ENCODE data around the gene PNPLA3.

PNPLA3 gene

GRCh38 chr22:43879901-43880540 lies 43.6 kb upstream of the PNPLA3 start:
- intact Hi-C loops (cut with DNase I; ENCODE audit: low total_unique reads) = no loop called here
- no peak for DNase-seq
- no peak for TF ChIP-seq CTCF (IDR thresholded peaks at IDR 0.05)
- Histone ChIP-seq H3K4me1 (no peaks in the 10 kb centered on the region), H3K36me3 (no peaks in the 10 kb centered on the region), H3K27ac (no peak overlapping the region), H3K27me3 (peaks cover 0 to 54% of the 10 kb centered on the region in 2 donors), H3K4me3 (no peak overlapping the region), H3K9me3 (no peaks in the 10 kb centered on the region)

GRCh38 chr22:43880541-43880991 lies 43.0 kb upstream of the PNPLA3 start:
- intact Hi-C loops (cut with DNase I; ENCODE audit: low total_unique reads) = no loop called here
- Histone ChIP-seq H3K9me3 (no peaks in the 10 kb centered on the region), H3K4me1 (no peaks in the 10 kb centered on the region), H3K4me3 (no peak overlapping the region), H3K27ac (no peak overlapping the region), H3K36me3 (no peaks in the 10 kb centered on the region), H3K27me3 (peaks cover 0 to 59% of the 10 kb centered on the region in 2 donors)
- no peak for DNase-seq
- TF ChIP-seq CTCF (IDR thresholded peaks at IDR 0.05) = no peak

- intact Hi-C loops (cut with DNase I; ENCODE audit: low total_unique reads) = no loop called here
- no peaks in the 10 kb centered on the region for H3K9me3 ChIP-seq
- no peak overlapping the region for H3K27ac ChIP-seq
- H3K4me3 ChIP-seq = no peak overlapping the region
- no peak for TF ChIP-seq CTCF (IDR thresholded peaks at IDR 0.05)
- DNase-seq = no peak
- no peaks in the 10 kb centered on the region for H3K4me1 ChIP-seq
- H3K27me3 ChIP-seq = peaks cover 0 to 60% of the 10 kb centered on the region in 2 donors
- no peaks in the 10 kb centered on the region for H3K36me3 ChIP-seq
Measured at GRCh38 chr22:43881091-43882061, 42.2 kb upstream of the PNPLA3 start.

- Histone ChIP-seq H3K4me3 (no peak overlapping the region), H3K36me3 (no peaks in the 10 kb centered on the region), H3K4me1 (no peaks in the 10 kb centered on the region), H3K9me3 (no peaks in the 10 kb centered on the region), H3K27ac (no peak overlapping the region), H3K27me3 (peaks cover 0 to 59% of the 10 kb centered on the region in 2 donors)
- TF ChIP-seq CTCF (IDR thresholded peaks at IDR 0.05) = no peak
- no peak for DNase-seq
- intact Hi-C loops (cut with DNase I; ENCODE audit: low total_unique reads) = no loop called here
Measured at GRCh38 chr22:43882122-43882767, 41.4 kb upstream of the PNPLA3 start.

GRCh38 chr22:43883012-43883661 lies 40.5 kb upstream of the PNPLA3 start:
- TF ChIP-seq CTCF (IDR thresholded peaks at IDR 0.05) = peak in 1 of 2 experiments; percentile 8
- H3K27ac ChIP-seq = no peak overlapping the region
- H3K4me3 ChIP-seq = no peak overlapping the region
- no peaks in the 10 kb centered on the region for H3K36me3 ChIP-seq
- intact Hi-C loops (cut with DNase I; ENCODE audit: low total_unique reads) = no loop called here
- DNase-seq = no peak
- no peaks in the 10 kb centered on the region for H3K9me3 ChIP-seq
- peaks cover 0 to 60% of the 10 kb centered on the region in 2 donors for H3K27me3 ChIP-seq
- no peaks in the 10 kb centered on the region for H3K4me1 ChIP-seq
